Neural progenitor cell (in vitro differentiated cells): Measurements from ENCODE around the gene TEPSIN. TPM values are rescaled to one million over a fixed set of nuclear protein-coding genes. Genes with fewer than 3 reads are reported as not detected.

Source experiments
- DNase-seq: peaks from one replicate; pipeline ENCODE4 v3.0.0-alpha.2; 2016; ENCODE audit warnings: low spot score
- H2AFZ ChIP-seq: fragments of 200-600 bp; sonication (generic); replicated peaks from 2 replicates; pipeline ENCODE4 v1.6.1; 2016; ENCODE audit warnings: antibody characterized with exemption
- H3F3A ChIP-seq: fragments of 200-600 bp; sonication (generic); 2 replicates; pipeline ENCODE4 v1.6.1; 2016; ENCODE audit warnings: antibody characterized with exemption, low read depth
- H3K27ac ChIP-seq: fragments of 200-600 bp; sonication (generic); 2 replicates; pipeline ENCODE4 v1.5.1; 2016; ENCODE audit warnings: mild to moderate bottlenecking
- H3K27me3 ChIP-seq: fragments of 200-600 bp; sonication (generic); 2 replicates; pipeline ENCODE4 v1.6.1; 2016; ENCODE audit warnings: mild to moderate bottlenecking, moderate library complexity
- H3K36me3 ChIP-seq: fragments of 200-600 bp; sonication (generic); 2 replicates; pipeline ENCODE4 v1.5.1; 2016
- H3K4me1 ChIP-seq: fragments of 200-600 bp; sonication (generic); 2 replicates; pipeline ENCODE4 v1.6.1; 2016; ENCODE audit warnings: mixed run types
- H3K4me2 ChIP-seq: fragments of 200-600 bp; sonication (generic); 2 replicates; pipeline ENCODE4 v1.6.1; 2016
- H3K4me3 ChIP-seq: fragments of 200-600 bp; sonication (generic); 2 replicates; pipeline ENCODE4 v1.5.1; 2016
- H3K79me2 ChIP-seq: fragments of 200-600 bp; sonication (generic); 2 replicates; pipeline ENCODE4 v1.6.1; 2016; ENCODE audit warnings: low read depth
- H3K9ac ChIP-seq: fragments of 200-600 bp; sonication (generic); 2 replicates; pipeline ENCODE4 v1.6.1; 2016
- H3K9me3 ChIP-seq: fragments of 200-600 bp; sonication (generic); 2 replicates; pipeline ENCODE4 v1.5.1; 2016; ENCODE audit warnings: low read depth
- H4K20me1 ChIP-seq: fragments of 200-600 bp; sonication (generic); 2 replicates; pipeline ENCODE4 v1.6.1; 2016; ENCODE audit warnings: low read depth
- H3K27ac Mint-ChIP-seq: 3 replicates; pipeline ENCODE4 v1.8.0; 2021; ENCODE audit warnings: mixed read lengths
- H3K27me3 Mint-ChIP-seq: 2 replicates; pipeline ENCODE4 v1.8.0; 2022; ENCODE audit warnings: low read depth, mild to moderate bottlenecking, inconsistent platforms, moderate library complexity, mixed read lengths; ENCODE audit not compliant: insufficient read depth
- H3K36me3 Mint-ChIP-seq: 3 replicates; pipeline ENCODE4 v1.8.0; 2021; ENCODE audit warnings: mixed read lengths
- H3K4me1 Mint-ChIP-seq: 3 replicates; pipeline ENCODE4 v1.8.0; 2021; ENCODE audit warnings: mixed read lengths
- H3K4me3 Mint-ChIP-seq: 3 replicates; pipeline ENCODE4 v1.8.0; 2021; ENCODE audit warnings: mild to moderate bottlenecking, moderate library complexity, mixed read lengths
- H3K9me3 Mint-ChIP-seq: 3 replicates; pipeline ENCODE4 v1.8.0; 2020; ENCODE audit warnings: mixed read lengths
- EZH2 ChIP-seq: fragments of 200-600 bp; sonication (generic); IDR thresholded peaks from 2 replicates; pipeline ENCODE4 v1.6.1; 2017; ENCODE audit warnings: antibody characterized with exemption, mild to moderate bottlenecking, moderate library complexity
- EZH2phosphoT487 ChIP-seq: fragments of 200-600 bp; sonication (generic); IDR thresholded peaks from 2 replicates; pipeline ENCODE4 v1.6.1; 2017; ENCODE audit warnings: antibody characterized with exemption
- total RNA-seq: library from RNA; depleted of rRNA; stranded (reverse); fragments of >200 nt; gene quantifications from 2 replicates; pipeline ENCODE4 v1.2.3, GENCODE V29; 2015; ENCODE audit warnings: low replicate concordance
- TF ChIP-seq, protein P1 (sequence below): fragments of 200-600 bp; sonication (generic); IDR thresholded peaks from 2 replicates; pipeline ENCODE4 v1.5.1; 2017; ENCODE audit warnings: antibody characterized with exemption, mild to moderate bottlenecking

Gene TEPSIN
- total RNA-seq, 1 donor from 2014 or later = 20.6 TPM

GRCh38 chr17:81254955-81255717, 16.3 kb upstream of the TEPSIN start:
- no peaks in the 10 kb centered on the region for H3K36me3 ChIP-seq
- DNase-seq = peak; percentile 76
- Mint-ChIP-seq H3K36me3 (peaks cover 6% of the 10 kb centered on the region), H3K9me3 (no peaks in the 10 kb centered on the region), H3K4me1 (peaks cover 38% of the 10 kb centered on the region), H3K27me3 (peaks cover 6% of the 10 kb centered on the region), H3K4me3 (peak overlapping the region; percentile 57), H3K27ac (no peak overlapping the region)
- H2AFZ ChIP-seq = no peak overlapping the region
- H3K27me3 ChIP-seq = no peaks in the 10 kb centered on the region
- H3K79me2 ChIP-seq = no peaks in the 10 kb centered on the region
- no peak overlapping the region for H3K4me3 ChIP-seq
- peaks cover 5% of the 10 kb centered on the region for H3K4me1 ChIP-seq
- no peak overlapping the region for H3K4me2 ChIP-seq
- H3K27ac ChIP-seq = no peak overlapping the region
- H4K20me1 ChIP-seq = peaks cover 28% of the 10 kb centered on the region
- H3K9me3 ChIP-seq = no peaks in the 10 kb centered on the region
- H3K9ac ChIP-seq = no peak overlapping the region
- TF ChIP-seq, protein P1, sequence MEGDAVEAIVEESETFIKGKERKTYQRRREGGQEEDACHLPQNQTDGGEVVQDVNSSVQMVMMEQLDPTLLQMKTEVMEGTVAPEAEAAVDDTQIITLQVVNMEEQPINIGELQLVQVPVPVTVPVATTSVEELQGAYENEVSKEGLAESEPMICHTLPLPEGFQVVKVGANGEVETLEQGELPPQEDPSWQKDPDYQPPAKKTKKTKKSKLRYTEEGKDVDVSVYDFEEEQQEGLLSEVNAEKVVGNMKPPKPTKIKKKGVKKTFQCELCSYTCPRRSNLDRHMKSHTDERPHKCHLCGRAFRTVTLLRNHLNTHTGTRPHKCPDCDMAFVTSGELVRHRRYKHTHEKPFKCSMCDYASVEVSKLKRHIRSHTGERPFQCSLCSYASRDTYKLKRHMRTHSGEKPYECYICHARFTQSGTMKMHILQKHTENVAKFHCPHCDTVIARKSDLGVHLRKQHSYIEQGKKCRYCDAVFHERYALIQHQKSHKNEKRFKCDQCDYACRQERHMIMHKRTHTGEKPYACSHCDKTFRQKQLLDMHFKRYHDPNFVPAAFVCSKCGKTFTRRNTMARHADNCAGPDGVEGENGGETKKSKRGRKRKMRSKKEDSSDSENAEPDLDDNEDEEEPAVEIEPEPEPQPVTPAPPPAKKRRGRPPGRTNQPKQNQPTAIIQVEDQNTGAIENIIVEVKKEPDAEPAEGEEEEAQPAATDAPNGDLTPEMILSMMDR = peak; percentile 56
- TF ChIP-seq EZH2phosphoT487 = no peak
- H3F3A ChIP-seq = peaks cover 23% of the 10 kb centered on the region

- H4K20me1 ChIP-seq = peaks cover 28% of the 10 kb centered on the region
- no peaks in the 10 kb centered on the region for H3K36me3 ChIP-seq
- peaks cover 5% of the 10 kb centered on the region for H3K4me1 ChIP-seq
- H3K9me3 ChIP-seq = no peaks in the 10 kb centered on the region
- DNase-seq = peak; percentile 51
- no peak overlapping the region for H3K4me3 ChIP-seq
- no peak overlapping the region for H2AFZ ChIP-seq
- Mint-ChIP-seq H3K27me3 (peaks cover 6% of the 10 kb centered on the region), H3K4me1 (peaks cover 38% of the 10 kb centered on the region), H3K4me3 (peak overlapping the region; percentile 53), H3K36me3 (peaks cover 6% of the 10 kb centered on the region), H3K27ac (peak overlapping the region; percentile 85), H3K9me3 (no peaks in the 10 kb centered on the region)
- no peak overlapping the region for H3K27ac ChIP-seq
- H3K9ac ChIP-seq = no peak overlapping the region
- peaks cover 23% of the 10 kb centered on the region for H3F3A ChIP-seq
- H3K79me2 ChIP-seq = no peaks in the 10 kb centered on the region
- TF ChIP-seq EZH2 (no peak), EZH2phosphoT487 (no peak)
- TF ChIP-seq, protein P1 = peak; percentile 79
- H3K27me3 ChIP-seq = no peaks in the 10 kb centered on the region
- no peak overlapping the region for H3K4me2 ChIP-seq
Observed at GRCh38 chr17:81253358-81254131, 14.7 kb upstream of the TEPSIN start.

GRCh38 chr17:81252987-81253329, 14.1 kb upstream of the TEPSIN start:
- Mint-ChIP-seq H3K4me3 (peak overlapping the region; percentile 53), H3K27ac (peak overlapping the region; percentile 85), H3K4me1 (peaks cover 38% of the 10 kb centered on the region), H3K27me3 (peaks cover 8% of the 10 kb centered on the region), H3K36me3 (peaks cover 8% of the 10 kb centered on the region), H3K9me3 (no peaks in the 10 kb centered on the region)
- Histone ChIP-seq H3K27ac (no peak overlapping the region), H2AFZ (no peak overlapping the region), H3K36me3 (no peaks in the 10 kb centered on the region), H3K27me3 (no peaks in the 10 kb centered on the region), H4K20me1 (peaks cover 28% of the 10 kb centered on the region), H3K4me2 (no peak overlapping the region), H3K4me3 (no peak overlapping the region), H3F3A (peaks cover 23% of the 10 kb centered on the region), H3K9ac (no peak overlapping the region), H3K4me1 (peaks cover 5% of the 10 kb centered on the region), H3K9me3 (no peaks in the 10 kb centered on the region), H3K79me2 (no peaks in the 10 kb centered on the region)
- TF ChIP-seq, protein P1 = no peak
- TF ChIP-seq EZH2phosphoT487 = no peak
- no peak for DNase-seq
